Liver (tissue), 9 donors: Measurements from ENCODE around the gene GRIN2A. TPM values are rescaled to one million over a fixed set of nuclear protein-coding genes. Genes with fewer than 3 reads are reported as not detected.

Source experiments
- DNase-seq: peaks from one replicate; pipeline ENCODE4 v3.0.0-alpha.2; 2017; ENCODE audit warnings: low spot score
- H3K27ac ChIP-seq, 2 donors: one replicate each; pipeline ENCODE4 v1.7.0; 2013; ENCODE audit warnings: inconsistent platforms in 2 of 2, low read length in 2 of 2, control low read depth in 1 of 2, low read depth in 1 of 2, mild to moderate bottlenecking in 1 of 2
- H3K27me3 ChIP-seq, 4 donors: one replicate each; pipeline versions ENCODE4 v1.6.1 to v1.7.0; 2013; ENCODE audit warnings: low read length in 3 of 4, inconsistent platforms in 1 of 4, mild to moderate bottlenecking in 1 of 4, moderate library complexity in 1 of 4; ENCODE audit not compliant: control insufficient read depth in 4 of 4, insufficient read depth in 4 of 4
- H3K36me3 ChIP-seq, 4 donors: one replicate each; pipeline versions ENCODE4 v1.6.1 to v1.7.0; 2013; ENCODE audit warnings: low read length in 3 of 4, mild to moderate bottlenecking in 3 of 4, low read depth in 1 of 4, moderate library complexity in 1 of 4; ENCODE audit not compliant: control insufficient read depth in 4 of 4, insufficient read depth in 3 of 4
- H3K4me1 ChIP-seq, 4 donors: one replicate each; pipeline versions ENCODE4 v1.6.1 to v1.7.0; 2013; ENCODE audit warnings: low read length in 3 of 4, mild to moderate bottlenecking in 3 of 4, moderate library complexity in 1 of 4; ENCODE audit not compliant: control insufficient read depth in 4 of 4, insufficient read depth in 4 of 4
- H3K4me3 ChIP-seq, 3 donors: one replicate each; pipeline versions ENCODE4 v1.6.1 to v1.7.0; 2013; ENCODE audit warnings: low read length in 3 of 3, control low read depth in 1 of 3, low read depth in 1 of 3, mild to moderate bottlenecking in 1 of 3
- H3K9ac ChIP-seq, 2 donors: one replicate each; pipeline ENCODE4 v1.7.0; 2013; ENCODE audit warnings: low read length in 2 of 2, mild to moderate bottlenecking in 2 of 2, moderate library complexity in 2 of 2, control low read depth in 1 of 2, low read depth in 1 of 2
- H3K9me3 ChIP-seq, 4 donors: one replicate each; pipeline versions ENCODE4 v1.6.1 to v1.7.0; 2013; ENCODE audit warnings: low read length in 3 of 4; ENCODE audit not compliant: control insufficient read depth in 4 of 4
- ATF3 ChIP-seq: IDR thresholded peaks from 2 replicates; pipeline ENCODE4 v1.6.1; 2016; ENCODE audit warnings: antibody characterized with exemption
- EGR1 ChIP-seq, 2 donors: IDR thresholded peaks; 2 replicates each; pipeline ENCODE4 v1.6.1; 2016 to 2018; ENCODE audit warnings: antibody characterized with exemption in 2 of 2, low read depth in 2 of 2
- FOXA1 ChIP-seq: IDR thresholded peaks from 2 replicates; pipeline ENCODE4 v1.6.1; 2016; ENCODE audit warnings: antibody characterized with exemption
- GABPA ChIP-seq, 2 donors: IDR thresholded peaks in 1 of 2; conservative IDR thresholded peaks in 1 of 2; 2 replicates each; pipeline ENCODE4 v1.6.1; 2016; ENCODE audit warnings: antibody characterized with exemption in 2 of 2, mild to moderate bottlenecking in 1 of 2, moderate library complexity in 1 of 2
- HNF4A ChIP-seq, 2 donors: conservative IDR thresholded peaks; 2 replicates each; pipeline ENCODE4 v1.6.1; 2016; ENCODE audit warnings: antibody characterized with exemption in 2 of 2, mild to moderate bottlenecking in 2 of 2
- MAX ChIP-seq: IDR thresholded peaks from 2 replicates; pipeline ENCODE4 v1.6.1; 2016; ENCODE audit warnings: antibody characterized with exemption
- NR2F2 ChIP-seq: IDR thresholded peaks from 2 replicates; pipeline ENCODE4 v1.6.1; 2016; ENCODE audit warnings: antibody characterized with exemption
- REST ChIP-seq: IDR thresholded peaks from 2 replicates; pipeline ENCODE4 v1.6.1; 2016; ENCODE audit warnings: antibody characterized with exemption, mild to moderate bottlenecking
- SP1 ChIP-seq: IDR thresholded peaks from 2 replicates; pipeline ENCODE4 v1.6.1; 2018; ENCODE audit warnings: antibody characterized with exemption, mild to moderate bottlenecking
- TAF1 ChIP-seq: conservative IDR thresholded peaks from 2 replicates; pipeline ENCODE4 v1.6.1; 2016; ENCODE audit warnings: antibody characterized with exemption, mild to moderate bottlenecking
- YY1 ChIP-seq: IDR thresholded peaks from 2 replicates; pipeline ENCODE4 v1.6.1; 2016; ENCODE audit warnings: antibody characterized with exemption, mild to moderate bottlenecking
- ZBTB33 ChIP-seq: IDR thresholded peaks from 2 replicates; pipeline ENCODE4 v1.6.1; 2016; ENCODE audit warnings: antibody characterized with exemption
- WGBS: extraction: QIAGEN DNeasy Blood & Tissue Kit; methylation state at CpG from one replicate; pipeline ENCODE4 v1.1.7; 2013; 5-methylcytosine and 5-hydroxymethylcytosine counted together
- polyA plus RNA-seq, 2 donors: library from polyadenylated mRNA; stranded (reverse) in 1 of 2; unstranded in 1 of 2; fragments of 200-250 nt in 1 of 2; fragments of >200 nt in 1 of 2; fragmentation: Nextera tagmentation in 1 of 2; extraction: Ambion mirVana in 1 of 2; gene quantifications; one replicate each; pipeline versions ENCODE4 v1.2.1 to v1.2.3, GENCODE V29; 2013 to 2015
- total RNA-seq, 2 donors: library from RNA; depleted of rRNA; stranded (reverse); fragments of >200 nt; gene quantifications; one replicate each; pipeline ENCODE4 v1.2.3, GENCODE V29; 2014
- donor health status: healthy.
- donor health status: healthy.
- donor health status: healthy.
- donor health status: healthy.
- donor health status: healthy.

The GRIN2A gene
- total and polyA plus RNA-seq, 4 donors, result under 0.01 to 0.08 (median 0.07) TPM; not detected in 1

GRCh38 chr16:9840761-9841665 is 341.2 kb downstream of the GRIN2A start:
- no peak overlapping the region for H3K9ac ChIP-seq
- 56% methylated on average over 4 of the region's 4 CpGs for WGBS
- H3K27ac ChIP-seq, result no peak overlapping the region
- DNase-seq, result no peak
- H3K27me3 ChIP-seq, result peaks cover 0 to 6% (median 0%) of the 10 kb centered on the region in 4 donors
- H3K4me1 ChIP-seq, result no peaks in the 10 kb centered on the region
- no peaks in the 10 kb centered on the region for H3K36me3 ChIP-seq
- no peak overlapping the region for H3K4me3 ChIP-seq
- no peaks in the 10 kb centered on the region for H3K9me3 ChIP-seq
- TF ChIP-seq HNF4A (conservative IDR thresholded peaks at IDR 0.05) (no peak), GABPA (IDR thresholded peaks at IDR 0.05 in 1 of 2, conservative IDR thresholded peaks at IDR 0.05 in 1 of 2) (no peak)

GRCh38 chr16:9837481-9837880 is 344.7 kb downstream of the GRIN2A start:
- H3K27me3 ChIP-seq, result peaks cover 0 to 4% (median 0%) of the 10 kb centered on the region in 4 donors
- no peaks in the 10 kb centered on the region for H3K9me3 ChIP-seq
- no peak for TF ChIP-seq MAX
- TF ChIP-seq REST, result no peak
- no peak for TF ChIP-seq EGR1 (IDR thresholded peaks at IDR 0.05; ENCODE audit: low read depth in 2 of 2)
- no peak for TF ChIP-seq ATF3
- no peak for TF ChIP-seq FOXA1
- TF ChIP-seq ZBTB33, result no peak
- no peak overlapping the region for H3K27ac ChIP-seq
- no peak overlapping the region for H3K9ac ChIP-seq
- 71% methylated on average over 2 of the region's 2 CpGs for WGBS
- H3K4me1 ChIP-seq, result no peaks in the 10 kb centered on the region
- DNase-seq, result no peak
- H3K4me3 ChIP-seq, result no peak overlapping the region
- no peaks in the 10 kb centered on the region for H3K36me3 ChIP-seq

GRCh38 chr16:9836118-9836736 is 346.0 kb downstream of the GRIN2A start:
- TF ChIP-seq YY1 (no peak), TAF1 (no peak), REST (peak; percentile 100), SP1 (no peak), NR2F2 (no peak)
- Histone ChIP-seq H3K9ac (no peak overlapping the region), H3K4me1 (no peaks in the 10 kb centered on the region), H3K9me3 (no peaks in the 10 kb centered on the region), H3K27ac (no peak overlapping the region), H3K4me3 (no peak overlapping the region), H3K36me3 (no peaks in the 10 kb centered on the region), H3K27me3 (peaks cover 0 to 4% (median 0%) of the 10 kb centered on the region in 4 donors)
- WGBS, result 49% methylated on average over 9 of the region's 9 CpGs
- DNase-seq, result no peak
